ENCODE measurements around the gene PDE6D.

GRCh38 chr2:231785413-231785812 is 4.3 kb upstream of the PDE6D start:
- TF ChIP-seq EZH2phosphoT487 (IDR thresholded peaks at IDR 0.05; ENCODE audit: low read depth) (no peak), CTCF (IDR thresholded peaks at IDR 0.05; ENCODE audit: low read depth, low read length) (no peak)

All from OCI-LY3 (cell line).